A673 (cell line): Measurements from ENCODE around the gene DTYMK.

ENCODE experiments used
- CTCF ChIP-seq: fragments of 300-800, 200-600 bp; sonication (generic); conservative IDR thresholded peaks from 2 replicates; pipeline ENCODE4 v1.5.1; 2017; ENCODE audit warnings: low read depth, mild to moderate bottlenecking, antibody characterized with exemption, low read length, moderate library complexity, mixed read lengths
- EZH2 ChIP-seq: fragments of 200-600 bp; sonication (generic); IDR thresholded peaks from 2 replicates; pipeline ENCODE4 v1.6.1; 2017; ENCODE audit warnings: borderline replicate concordance, low read depth, mild to moderate bottlenecking, mixed read lengths, antibody characterized with exemption, low read length; ENCODE audit not compliant: poor library complexity, severe bottlenecking

GRCh38 chr2:241656190-241656741 lies 30.3 kb downstream of the DTYMK start:
- TF ChIP-seq CTCF, result no peak
- TF ChIP-seq EZH2, result no peak
